OCI-LY7 (cell line): ENCODE data around the gene PABPC1L. TPM values are rescaled to one million over a fixed set of nuclear protein-coding genes. Genes with fewer than 3 reads are reported as not detected.

Experiments used
- BruUV-seq: library from RNA; stranded (reverse); fragments of 400-500 nt; replicated peaks from 2 replicates; lab custom pipeline; 2021; lab: Mats Ljungman, UMichigan
- CTCF ChIA-PET: fragments of 300-600 bp; sonication (Branson Sonifier 250); formaldehyde crosslinking; loops from one replicate; lab custom pipeline; 2022; ENCODE audit warnings: antibody characterized with exemption; ENCODE audit not compliant: unreplicated experiment; lab: Charles Lee
- POLR2A ChIA-PET: fragments of 300-600 bp; sonication (Branson Sonifier 250); formaldehyde crosslinking; loops from one replicate; lab custom pipeline; 2022; ENCODE audit warnings: antibody characterized with exemption; lab: Charles Lee
- DNase-seq: peaks from one replicate; pipeline ENCODE4 v3.0.0-alpha.2; 2015; ENCODE audit warnings: low spot score
- H2AFZ ChIP-seq: fragments of 200-600 bp; sonication (generic), shearing (Covaris generic); 2 replicates; pipeline ENCODE4 v1.6.1; 2014; ENCODE audit warnings: mild to moderate bottlenecking, antibody characterized with exemption, low read length, moderate library complexity
- H3K27ac ChIP-seq: fragments of 200-600 bp; sonication (generic); 2 replicates; pipeline ENCODE4 v1.5.1; 2014; ENCODE audit warnings: mixed run types, low read depth, mild to moderate bottlenecking, moderate library complexity, low read length, inconsistent platforms; ENCODE audit not compliant: poor library complexity, severe bottlenecking
- H3K36me3 ChIP-seq: fragments of 200-600 bp; sonication (generic); 2 replicates; pipeline ENCODE4 v1.6.1; 2014; ENCODE audit warnings: mild to moderate bottlenecking, antibody characterized with exemption, low read length, moderate library complexity, mixed read lengths; ENCODE audit not compliant: insufficient read depth
- H3K4me1 ChIP-seq: fragments of 200-600 bp; sonication (generic); 2 replicates; pipeline ENCODE4 v1.5.1; 2014; ENCODE audit warnings: mild to moderate bottlenecking, low read length; ENCODE audit not compliant: insufficient read depth, poor library complexity, severe bottlenecking
- H3K4me2 ChIP-seq: fragments of 200-600 bp; sonication (generic); 2 replicates; pipeline ENCODE4 v1.6.1; 2014; ENCODE audit warnings: mild to moderate bottlenecking, low read length
- H3K4me3 ChIP-seq: fragments of 200-600 bp; sonication (generic); 2 replicates; pipeline ENCODE4 v1.5.1; 2014; ENCODE audit warnings: mild to moderate bottlenecking, low read depth, low read length; ENCODE audit not compliant: poor library complexity, severe bottlenecking
- H3K79me2 ChIP-seq: fragments of 200-600 bp; sonication (generic); 2 replicates; pipeline ENCODE4 v1.6.1; 2016; ENCODE audit warnings: low read depth, mild to moderate bottlenecking, low read length, moderate library complexity, mixed read lengths; ENCODE audit not compliant: insufficient read depth
- H3K9me2 ChIP-seq: fragments of 200-600 bp; sonication (generic); 2 replicates; pipeline ENCODE4 v1.6.1; 2016; ENCODE audit warnings: mild to moderate bottlenecking, low read length, mixed read lengths; ENCODE audit not compliant: insufficient read depth
- H3K9me3 ChIP-seq: fragments of 200-600 bp; sonication (generic); 2 replicates; pipeline ENCODE4 v1.6.1; 2014; ENCODE audit warnings: mild to moderate bottlenecking, mixed run types, low read length, mixed read lengths
- H4K20me1 ChIP-seq: fragments of 200-600 bp; sonication (generic); 2 replicates; pipeline ENCODE4 v1.6.1; 2014; ENCODE audit warnings: mild to moderate bottlenecking, antibody characterized with exemption, low read length, moderate library complexity, mixed read lengths; ENCODE audit not compliant: insufficient read depth
- EZH2phosphoT487 ChIP-seq: fragments of 200-600 bp; sonication (generic); IDR thresholded peaks from 2 replicates; pipeline ENCODE4 v1.6.1; 2018; ENCODE audit warnings: low read depth, borderline replicate concordance, mild to moderate bottlenecking, mixed run types, antibody characterized with exemption, low read length, moderate library complexity, mixed read lengths
- intact Hi-C: fragments of 100-400 bp; cut with micrococcal nuclease; formaldehyde crosslinking; loops from one replicate; pipeline ENCODE4 v1.10.0; 2022; ENCODE audit not compliant: unreplicated experiment
- total RNA-seq, 2 experiments: library from RNA; depleted of rRNA in 1 of 2; stranded (reverse); fragments of >200 nt in 1 of 2; shearing (Covaris generic) in 1 of 2; gene quantifications; 2 replicates each; pipeline ENCODE4 v1.2.3, GENCODE V29; 2014 to 2022
- TF ChIP-seq, protein P1 (sequence below): fragments of 200-600 bp; sonication (generic); conservative IDR thresholded peaks from 2 replicates; pipeline ENCODE4 v1.5.1; 2014; ENCODE audit warnings: mild to moderate bottlenecking, antibody characterized with exemption, low read length, moderate library complexity, mixed read lengths

The PABPC1L gene
- total RNA-seq, 2 experiments from 2014 or later, result 58.7 to 171 TPM

DNA sequence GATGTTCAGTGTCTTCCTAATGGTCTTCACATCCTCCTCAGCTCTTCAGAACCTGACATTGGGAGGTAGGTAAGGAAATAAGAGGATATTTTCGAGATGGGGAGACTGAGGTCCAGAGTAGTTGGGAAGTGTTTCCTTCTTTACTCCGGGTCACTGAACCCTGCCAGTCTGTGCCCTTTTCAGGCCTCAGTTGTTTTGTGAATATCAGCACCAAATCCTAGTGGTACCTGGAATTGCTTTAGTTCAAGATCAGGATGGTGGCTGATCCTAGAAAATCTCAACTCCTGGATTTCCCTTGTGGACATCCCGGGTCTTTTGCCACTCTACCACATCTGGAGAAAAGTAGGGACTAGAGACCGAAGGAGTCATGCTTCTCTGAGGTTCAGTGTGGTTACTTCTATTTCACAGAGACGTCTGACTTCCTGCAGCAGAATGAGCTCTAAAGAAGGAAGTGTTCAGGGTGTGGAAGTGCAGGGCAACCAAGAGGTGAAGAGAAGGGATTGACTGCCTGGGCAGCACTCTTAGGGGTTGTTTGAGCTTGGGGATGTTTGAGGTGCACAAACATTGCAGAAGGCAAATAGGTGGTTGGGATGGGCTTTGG lies 57.4 kb downstream of the PABPC1L start:
- no TSS peak for BruUV-seq
- DNase-seq, result peak; percentile 77

DNA sequence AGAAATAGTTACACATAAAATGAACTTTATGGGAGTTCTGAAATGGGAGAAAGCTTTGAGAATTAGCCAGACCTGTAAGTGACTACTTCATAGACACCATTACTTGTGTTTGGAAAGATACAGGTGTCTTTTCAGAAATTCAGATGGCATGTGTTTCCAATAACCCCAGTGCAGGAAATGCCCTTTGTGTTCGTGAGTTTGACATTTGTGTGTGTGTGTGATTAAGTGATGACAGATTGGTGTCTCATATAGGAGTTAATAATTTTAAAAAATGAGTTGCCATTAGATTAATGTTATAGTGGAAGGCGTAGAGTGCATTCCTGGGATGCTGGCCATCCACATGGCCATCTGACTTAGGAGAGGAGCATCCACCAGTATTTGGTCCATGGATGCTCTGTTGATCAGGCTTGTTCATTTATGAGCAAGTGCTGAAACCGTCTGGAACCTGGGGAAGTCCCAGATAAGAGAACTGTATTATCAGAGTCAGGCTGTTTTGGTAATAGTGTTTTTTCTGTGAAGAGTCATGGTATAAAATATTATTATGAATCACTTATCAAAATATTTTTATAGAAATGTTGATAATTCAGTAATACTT lies 59.5 kb downstream of the PABPC1L start:
- intact Hi-C loops, result loop anchor here (5.0 to 10.0 kb wide), 2 partner anchors 82 to 385 kb away; partner anchors contain the start of genes PKIG and YWHAB
- no peak overlapping the region for H2AFZ ChIP-seq
- peaks cover 36% of the 10 kb centered on the region for H3K36me3 ChIP-seq
- peaks cover 81% of the 10 kb centered on the region for H3K79me2 ChIP-seq
- no peaks in the 10 kb centered on the region for H3K9me2 ChIP-seq
- H3K27ac ChIP-seq, result peak overlapping the region; percentile 82
- no TSS peak for BruUV-seq
- peaks cover 14% of the 10 kb centered on the region; the same call in 1 of the 2 replicates for H4K20me1 ChIP-seq
- DNase-seq, result no peak
- TF ChIP-seq EZH2phosphoT487, result no peak
- TF ChIP-seq, protein P1, sequence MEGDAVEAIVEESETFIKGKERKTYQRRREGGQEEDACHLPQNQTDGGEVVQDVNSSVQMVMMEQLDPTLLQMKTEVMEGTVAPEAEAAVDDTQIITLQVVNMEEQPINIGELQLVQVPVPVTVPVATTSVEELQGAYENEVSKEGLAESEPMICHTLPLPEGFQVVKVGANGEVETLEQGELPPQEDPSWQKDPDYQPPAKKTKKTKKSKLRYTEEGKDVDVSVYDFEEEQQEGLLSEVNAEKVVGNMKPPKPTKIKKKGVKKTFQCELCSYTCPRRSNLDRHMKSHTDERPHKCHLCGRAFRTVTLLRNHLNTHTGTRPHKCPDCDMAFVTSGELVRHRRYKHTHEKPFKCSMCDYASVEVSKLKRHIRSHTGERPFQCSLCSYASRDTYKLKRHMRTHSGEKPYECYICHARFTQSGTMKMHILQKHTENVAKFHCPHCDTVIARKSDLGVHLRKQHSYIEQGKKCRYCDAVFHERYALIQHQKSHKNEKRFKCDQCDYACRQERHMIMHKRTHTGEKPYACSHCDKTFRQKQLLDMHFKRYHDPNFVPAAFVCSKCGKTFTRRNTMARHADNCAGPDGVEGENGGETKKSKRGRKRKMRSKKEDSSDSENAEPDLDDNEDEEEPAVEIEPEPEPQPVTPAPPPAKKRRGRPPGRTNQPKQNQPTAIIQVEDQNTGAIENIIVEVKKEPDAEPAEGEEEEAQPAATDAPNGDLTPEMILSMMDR, result no peak
- peaks cover 61% of the 10 kb centered on the region for H3K4me1 ChIP-seq
- H3K4me3 ChIP-seq, result peak overlapping the region; percentile 89
- POLR2A ChIA-PET, result interaction anchor here (4.1 kb wide), 1 partner anchor 8 kb away, joined by 31 read pairs; no protein-coding TSS in a partner anchor
- CTCF ChIA-PET, result no interaction called here
- no peaks in the 10 kb centered on the region for H3K9me3 ChIP-seq
- peak overlapping the region; percentile 88 for H3K4me2 ChIP-seq

More for the DNA sequence above, 57.4 kb downstream of the PABPC1L start:
- CTCF ChIA-PET, result interaction anchor here (1.4 kb wide), 1 partner anchor 10 kb away, joined by 7 read pairs; no protein-coding TSS in a partner anchor
- H3K9me2 ChIP-seq, result no peaks in the 10 kb centered on the region
- no peak overlapping the region for H2AFZ ChIP-seq
- intact Hi-C loops, result loop anchor here (2.0 to 10.0 kb wide), 3 partner anchors 57 to 383 kb away; partner anchors contain the start of genes PABPC1L, PKIG and YWHAB
- peaks cover 74% of the 10 kb centered on the region for H3K4me1 ChIP-seq
- H3K79me2 ChIP-seq, result peaks cover 60% of the 10 kb centered on the region
- peak overlapping the region; percentile 88 for H3K4me2 ChIP-seq
- no peak for TF ChIP-seq EZH2phosphoT487
- TF ChIP-seq, protein P1, result no peak
- H3K9me3 ChIP-seq, result no peaks in the 10 kb centered on the region
- peak overlapping the region; percentile 82 for H3K27ac ChIP-seq
- peaks cover 14% of the 10 kb centered on the region; the same call in 1 of the 2 replicates for H4K20me1 ChIP-seq
- peaks cover 15% of the 10 kb centered on the region for H3K36me3 ChIP-seq
- H3K4me3 ChIP-seq, result peak overlapping the region; percentile 89
- POLR2A ChIA-PET, result interaction anchor here (0.5 to 4.1 kb wide), 4 partner anchors 10 to 381 kb away, joined by 3 to 31 read pairs (median 3); no protein-coding TSS in a partner anchor
